Stimulated activated CD8-positive, alpha-beta memory T cell treated with anti-CD3 and anti-CD28 coated beads, Interleukin-7, amount 100 ng/mL, for 1 hour (primary cell): Measurements from ENCODE around the gene URM1.
"Not testable (repeated sequence)": the region's sequence is repeated elsewhere in the genome, so short reads cannot be mapped to it uniquely, and the experiment has no call there.

Experiments used
- DNase-seq, 2 donors: peaks; one replicate each; pipeline ENCODE4 v3.0.0-alpha.2; 2020; ENCODE audit warnings: low read depth in 2 of 2

URM1 gene

DNA sequence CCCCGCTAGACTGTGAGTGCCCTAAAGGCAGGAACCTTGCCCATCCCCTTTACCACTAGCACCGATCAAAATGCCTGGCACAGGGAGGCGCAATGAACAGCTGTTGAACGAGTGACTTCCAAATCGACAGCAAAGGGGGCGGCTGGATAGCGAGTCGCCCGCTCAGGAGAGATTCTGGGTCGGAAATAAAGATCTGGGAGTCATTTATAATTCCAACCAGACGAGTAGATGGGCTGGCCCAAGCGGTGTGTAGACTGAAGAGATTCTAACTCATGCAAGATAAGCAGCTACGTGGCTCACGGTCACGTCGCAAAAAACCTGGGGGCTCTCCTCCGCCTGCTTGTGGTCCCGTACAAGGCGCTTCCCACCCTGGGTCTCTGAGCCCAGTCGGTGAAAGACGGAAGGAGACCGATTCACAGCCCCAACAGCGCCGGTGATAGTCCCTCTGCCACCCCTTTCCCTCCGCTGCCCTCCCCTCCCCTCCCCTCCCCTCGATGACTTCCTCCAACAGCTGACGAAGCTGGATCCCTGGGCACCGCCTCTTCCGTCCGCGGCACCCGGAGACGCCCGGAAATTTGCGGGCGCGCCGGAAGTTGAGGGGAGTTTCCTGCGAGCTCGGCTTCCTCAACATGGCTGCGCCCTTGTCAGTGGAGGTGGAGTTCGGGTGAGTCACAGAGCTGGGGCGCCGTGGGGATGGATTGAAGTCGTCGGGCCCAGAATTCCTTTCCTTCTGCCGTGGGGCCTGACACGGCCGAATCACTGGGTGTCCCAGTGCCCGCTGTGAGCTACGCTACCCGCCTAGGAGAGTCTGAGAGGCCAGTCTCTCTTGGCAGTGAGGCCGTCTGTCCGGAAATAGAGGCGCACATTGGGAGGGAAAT, at the start of gene URM1:
URM1 (plus strand) TSS at position 623 of the 878 bp plus-strand sequence; CDS start at position 630, 7 bp downstream.
- peak; percentile 90 to 91 for DNase-seq

DNA sequence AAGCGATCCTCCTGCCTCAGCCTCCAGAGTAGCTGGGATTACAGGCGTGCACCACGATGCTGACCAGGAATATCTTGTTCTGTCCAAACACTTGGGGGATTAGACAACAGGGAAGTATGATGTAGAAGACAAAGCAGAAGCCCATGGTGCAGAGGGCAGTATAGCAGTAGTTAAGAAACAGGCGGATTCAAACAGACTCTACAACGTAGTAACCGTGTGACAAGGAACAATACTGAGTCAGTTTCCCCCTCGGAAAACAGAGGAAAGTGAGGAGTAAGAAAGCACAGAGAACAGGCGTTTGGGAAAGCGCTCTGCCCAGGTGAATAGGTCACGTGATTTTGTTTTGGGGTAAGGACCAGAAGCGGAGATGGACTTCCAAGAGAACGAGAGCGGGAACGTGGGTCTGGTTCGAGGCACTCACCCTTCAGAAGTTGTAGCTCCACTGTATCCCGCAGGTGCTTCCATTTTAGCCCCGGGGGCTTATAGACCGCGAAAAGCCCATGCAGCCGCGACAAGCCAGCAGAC, 49.2 kb upstream of the URM1 start:
- DNase-seq, result no peak

DNA sequence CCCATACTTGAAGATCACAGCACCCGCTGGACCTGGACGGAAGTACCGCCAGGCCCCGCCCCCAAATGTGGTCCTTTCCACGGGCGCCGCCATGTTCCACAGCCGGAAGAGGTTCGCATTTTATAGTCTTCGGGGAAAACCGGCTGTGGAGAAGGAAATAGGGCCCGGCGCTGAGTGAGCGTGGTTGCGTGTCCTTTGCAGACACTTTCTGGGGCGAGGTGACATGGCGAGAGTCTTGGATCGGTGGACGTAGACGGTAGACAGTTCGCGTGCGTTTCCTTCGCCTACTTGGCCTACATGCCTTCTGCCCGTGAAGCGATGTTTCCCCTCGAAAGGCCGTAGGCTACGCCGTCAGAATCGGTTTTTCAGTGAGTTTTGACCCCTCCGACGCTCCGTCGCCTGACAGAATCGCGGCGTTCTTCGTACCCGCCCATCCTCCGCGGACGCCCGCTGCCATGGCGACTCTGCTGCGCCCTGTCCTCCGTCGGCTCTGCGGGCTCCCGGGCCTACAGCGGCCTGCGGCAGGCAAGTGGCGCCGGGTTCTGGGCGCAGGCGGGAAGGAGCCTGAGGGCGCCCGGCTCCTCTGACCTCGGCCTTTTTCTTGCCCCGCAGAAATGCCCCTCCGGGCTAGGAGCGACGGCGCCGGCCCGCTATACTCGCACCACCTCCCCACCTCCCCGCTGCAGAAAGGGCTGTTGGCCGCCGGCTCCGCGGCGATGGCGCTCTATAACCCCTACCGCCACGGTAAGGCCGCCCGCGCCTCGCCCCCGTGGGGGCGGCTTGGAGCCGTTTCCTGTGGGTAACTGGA, 48.6 kb upstream of the URM1 start, which contains the start of the genes COQ4 and TRUB2:
COQ4 (plus strand) TSS at position 436 of the 808 bp plus-strand sequence; CDS start at position 456, 20 bp downstream.
TRUB2 (minus strand) TSS at position 44 of the 808 bp plus-strand sequence; CDS start at position 5, 39 bp downstream.
- DNase-seq, result peak; percentile 77 to 81

DNA sequence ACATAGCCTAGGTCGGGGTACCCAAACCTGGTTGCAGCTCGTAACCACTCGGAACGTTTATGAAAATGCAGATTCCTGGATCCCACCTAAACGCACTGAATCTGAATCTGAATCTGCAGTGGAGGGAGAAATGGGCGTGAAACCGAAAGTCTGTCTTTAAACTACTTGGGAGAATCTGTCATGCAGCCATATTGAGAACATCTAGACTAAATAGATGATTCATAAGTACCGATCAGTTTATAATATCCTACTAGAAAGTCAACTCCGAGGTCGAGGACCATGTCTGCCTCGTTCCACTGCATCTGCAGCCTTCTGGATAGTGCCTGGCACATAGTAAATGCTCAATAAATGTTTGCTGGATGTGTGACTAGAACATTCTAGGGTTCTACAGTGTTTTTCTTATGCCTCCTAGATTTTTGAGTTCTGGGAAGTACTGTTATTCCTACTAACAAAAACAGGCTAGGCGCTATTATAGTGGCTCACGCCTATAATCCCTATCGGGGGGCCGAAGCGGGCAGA, 47.9 kb upstream of the URM1 start:
- DNase-seq, result no peak

DNA sequence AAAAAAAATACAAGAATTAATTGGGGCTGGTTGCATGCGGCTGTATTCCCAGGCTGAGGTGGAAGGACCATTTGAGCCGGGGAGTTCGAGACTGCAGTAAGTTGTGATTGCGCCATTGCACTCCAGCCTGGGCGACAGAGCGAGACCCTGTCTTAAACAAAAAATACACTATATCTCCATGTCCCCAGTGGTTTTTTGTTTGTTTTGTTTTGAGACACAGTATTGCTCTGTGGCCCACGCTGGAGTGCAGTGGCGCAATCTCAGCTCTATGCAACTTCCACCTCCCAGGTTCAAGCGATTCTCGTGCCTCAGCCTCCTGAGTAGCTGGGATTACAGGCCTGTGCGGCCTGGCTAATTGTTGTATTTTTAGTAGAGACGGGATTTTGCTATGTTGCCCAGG, 47.4 kb upstream of the URM1 start:
- no peak for DNase-seq

DNA sequence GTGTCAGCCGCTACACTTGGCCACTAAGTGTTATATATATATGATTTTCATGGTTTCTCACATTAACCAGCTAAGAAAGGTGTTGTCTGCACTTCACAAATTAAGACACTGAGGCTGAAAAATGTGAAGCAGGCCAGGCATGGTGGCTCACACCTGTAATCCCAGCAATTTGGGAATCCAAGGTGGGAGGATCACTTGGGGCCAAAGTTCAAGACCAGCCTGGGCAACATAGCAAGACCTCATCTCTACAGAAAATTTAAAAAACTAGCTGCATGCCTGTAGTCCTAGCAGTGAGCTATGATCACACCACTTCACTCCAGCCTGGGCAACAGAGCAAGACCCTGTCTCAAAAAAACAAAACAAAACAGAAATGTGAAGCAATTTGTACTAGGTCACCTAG, 46.8 kb upstream of the URM1 start:
- DNase-seq, result no peak

DNA sequence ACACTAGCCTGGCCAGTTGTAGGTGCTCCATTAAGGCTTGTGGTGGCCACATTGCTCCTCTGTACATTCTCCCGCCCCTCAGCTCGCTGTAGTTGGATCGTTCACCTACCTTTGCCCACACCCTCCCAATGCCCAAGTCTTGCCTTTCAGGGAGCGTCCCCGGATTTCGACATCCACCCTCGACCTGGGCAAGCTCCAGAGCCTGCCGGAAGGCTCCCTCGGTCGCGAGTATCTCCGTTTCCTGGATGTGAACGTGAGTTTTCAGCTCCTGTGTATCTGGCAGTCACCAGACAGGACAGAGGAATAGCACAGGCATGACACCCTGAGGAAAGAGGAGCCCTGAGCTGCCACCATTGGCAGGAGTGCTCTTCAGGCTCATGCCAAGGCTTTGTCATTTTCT, 45.5 kb upstream of the URM1 start:
- no peak for DNase-seq

DNA sequence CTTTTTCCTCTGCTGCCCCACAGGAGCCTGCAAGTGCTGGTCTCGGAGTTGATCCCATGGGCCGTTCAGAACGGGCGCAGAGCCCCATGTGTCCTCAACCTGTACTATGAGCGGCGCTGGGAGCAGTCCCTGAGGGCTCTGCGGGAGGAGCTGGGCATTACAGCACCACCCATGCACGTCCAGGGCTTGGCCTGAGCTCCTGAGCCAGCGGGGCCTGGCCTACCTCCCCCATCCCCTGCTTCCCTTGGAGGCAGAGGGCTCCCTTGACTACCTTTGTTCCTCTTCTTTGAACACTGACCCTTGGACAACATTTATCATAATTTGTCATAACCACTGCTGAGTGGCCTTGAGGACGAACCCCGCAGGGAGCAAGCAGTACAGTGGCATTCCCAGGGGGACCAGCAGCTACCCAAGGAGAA, 37.7 kb upstream of the URM1 start:
- no peak for DNase-seq

DNA sequence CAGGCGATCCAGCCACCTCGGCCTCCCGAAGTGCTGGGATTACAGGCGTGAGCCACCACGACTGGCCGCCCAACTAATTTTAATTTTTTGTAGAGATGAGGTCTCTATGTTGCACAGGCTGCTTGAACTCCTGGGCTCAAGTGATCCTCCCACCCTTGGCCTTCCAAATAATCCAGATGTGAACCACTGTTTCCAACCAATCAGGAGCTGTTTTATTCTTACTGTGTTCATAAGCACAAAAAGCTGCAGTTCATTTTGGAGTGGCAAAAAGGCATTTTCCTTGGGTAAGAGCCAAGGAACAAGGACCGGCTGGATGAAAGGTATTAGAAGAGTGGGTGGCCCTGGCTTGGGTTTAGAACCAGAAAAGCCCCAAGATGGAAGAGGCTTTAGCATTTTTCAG, 36.0 kb upstream of the URM1 start:
- no peak for DNase-seq

DNA sequence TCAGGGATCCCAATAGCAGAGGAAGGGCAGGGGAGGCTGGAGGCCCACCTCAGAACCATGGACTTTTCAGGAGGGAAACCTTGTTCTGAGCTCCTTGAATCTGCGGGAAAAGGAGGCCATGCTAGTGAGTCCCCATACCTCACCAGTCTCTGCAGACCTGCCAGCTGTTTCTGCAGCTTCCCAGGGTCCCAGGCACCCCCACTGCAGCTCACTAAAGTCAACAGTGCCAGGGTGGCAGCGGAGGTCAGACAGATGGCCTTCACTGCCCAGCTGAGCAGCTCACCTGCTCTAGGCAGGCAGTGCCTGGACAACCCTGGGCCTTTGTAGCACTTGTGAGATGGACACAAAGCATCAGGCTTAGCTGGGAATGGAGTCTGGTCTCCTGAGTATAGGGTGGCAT, 35.3 kb upstream of the URM1 start:
- DNase-seq, result no peak

DNA sequence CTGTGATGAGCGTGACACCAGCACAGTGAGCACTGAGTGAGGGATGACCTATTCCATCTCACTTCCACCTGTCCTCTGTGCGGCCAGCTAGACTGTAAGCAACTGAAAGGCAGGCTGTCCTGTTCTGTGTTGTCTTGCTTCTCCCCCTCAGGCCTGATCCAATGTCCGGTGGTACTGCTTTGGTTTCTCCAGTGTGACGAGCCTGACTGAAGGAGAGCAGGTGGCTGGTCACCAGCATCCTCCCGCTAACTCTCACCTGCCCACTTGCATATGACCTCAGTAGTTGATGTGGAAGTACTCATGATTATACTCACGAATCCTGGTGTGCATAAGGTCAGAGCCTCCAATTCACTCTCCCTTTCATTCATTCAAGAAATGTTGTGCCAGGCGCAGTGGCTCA, 33.2 kb upstream of the URM1 start:
- no peak for DNase-seq

DNA sequence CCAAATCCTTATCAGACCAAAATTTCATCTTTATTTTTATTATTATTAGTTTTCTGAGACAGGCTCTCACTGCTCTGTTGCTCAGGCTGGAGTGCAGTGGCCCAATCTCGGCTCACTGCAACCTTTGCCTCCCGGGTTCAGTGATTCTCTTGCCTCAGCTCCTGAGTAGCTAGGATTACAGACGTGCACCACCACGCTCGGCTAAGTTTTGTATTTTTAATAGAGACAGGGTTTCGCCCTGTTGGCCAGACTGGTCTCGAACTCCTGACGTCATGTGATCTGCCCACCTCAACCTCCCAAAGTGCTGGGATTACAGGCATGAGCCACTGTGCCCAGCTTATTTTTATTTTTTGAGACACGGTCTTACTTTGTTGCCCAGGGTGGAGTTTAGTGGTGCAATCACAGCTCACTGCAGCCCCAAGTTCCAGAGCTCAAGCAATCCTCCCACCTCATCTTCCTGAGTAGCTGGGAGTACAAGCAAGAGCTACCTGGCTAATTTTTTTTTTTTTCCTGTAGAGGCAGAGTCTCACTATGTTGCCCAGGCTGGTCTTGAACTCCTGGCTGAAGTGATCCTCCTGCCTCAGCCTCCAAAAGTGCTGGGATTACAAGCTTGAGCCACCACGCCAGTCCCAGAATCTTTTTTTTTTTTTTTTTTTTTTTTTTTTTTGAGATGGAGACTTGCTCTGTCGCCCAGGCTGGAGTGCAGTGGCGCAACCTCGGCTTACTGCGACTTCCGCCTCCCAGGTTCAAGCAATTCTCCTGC, 32.1 kb upstream of the URM1 start:
- DNase-seq, result not testable (repeated sequence)

DNA sequence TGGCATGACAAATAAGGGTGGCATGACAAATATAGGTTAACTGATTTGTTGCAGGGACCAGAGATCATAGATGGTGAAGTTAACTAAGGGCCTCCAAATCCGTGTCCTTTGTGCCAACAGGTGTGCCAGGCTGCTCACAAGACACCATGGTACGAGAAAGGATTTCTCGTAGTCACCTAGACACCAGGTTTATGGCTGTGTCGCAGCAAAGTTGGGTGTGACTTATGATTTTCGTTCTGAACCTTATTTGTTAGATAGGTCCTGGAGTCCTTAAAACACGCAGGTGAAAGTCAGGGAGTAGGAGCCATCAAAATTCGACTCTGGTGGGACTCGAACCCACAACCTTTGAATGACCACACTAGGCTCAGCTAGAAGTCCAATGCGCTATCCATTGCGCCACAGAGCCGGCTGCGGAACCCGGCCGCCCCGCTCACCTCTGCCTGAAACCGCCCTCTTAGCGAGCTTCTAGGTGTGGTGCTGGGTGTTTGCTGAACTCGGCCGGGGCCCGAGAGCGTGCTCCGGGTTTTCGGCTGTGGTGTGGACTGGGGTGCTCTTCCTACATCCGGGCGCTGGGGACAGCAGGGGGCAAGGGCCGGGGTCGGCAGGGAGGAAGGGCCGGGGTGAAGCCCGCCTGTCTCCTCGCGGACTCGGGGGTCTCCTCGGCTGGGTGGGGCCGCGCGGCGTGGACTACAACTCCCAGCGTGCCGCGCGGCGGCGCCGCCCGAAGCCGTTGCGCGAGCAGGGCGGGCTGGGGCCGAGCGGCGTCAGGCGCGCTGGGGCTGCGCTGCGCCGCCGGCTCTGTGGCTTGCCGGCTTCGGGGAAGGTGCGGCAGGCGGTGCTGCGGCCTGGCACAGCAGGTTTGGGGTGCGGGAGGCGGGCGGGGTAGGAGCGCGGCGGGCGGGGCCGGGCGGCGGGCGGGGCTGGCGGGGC, 31.1 kb upstream of the URM1 start, which contains the start of gene SLC27A4:
SLC27A4 (plus strand) TSS at position 767 of the 930 bp plus-strand sequence. CDS start 2,606 bp downstream, outside the sequence.
- peak; percentile 45 to 55 for DNase-seq

DNA sequence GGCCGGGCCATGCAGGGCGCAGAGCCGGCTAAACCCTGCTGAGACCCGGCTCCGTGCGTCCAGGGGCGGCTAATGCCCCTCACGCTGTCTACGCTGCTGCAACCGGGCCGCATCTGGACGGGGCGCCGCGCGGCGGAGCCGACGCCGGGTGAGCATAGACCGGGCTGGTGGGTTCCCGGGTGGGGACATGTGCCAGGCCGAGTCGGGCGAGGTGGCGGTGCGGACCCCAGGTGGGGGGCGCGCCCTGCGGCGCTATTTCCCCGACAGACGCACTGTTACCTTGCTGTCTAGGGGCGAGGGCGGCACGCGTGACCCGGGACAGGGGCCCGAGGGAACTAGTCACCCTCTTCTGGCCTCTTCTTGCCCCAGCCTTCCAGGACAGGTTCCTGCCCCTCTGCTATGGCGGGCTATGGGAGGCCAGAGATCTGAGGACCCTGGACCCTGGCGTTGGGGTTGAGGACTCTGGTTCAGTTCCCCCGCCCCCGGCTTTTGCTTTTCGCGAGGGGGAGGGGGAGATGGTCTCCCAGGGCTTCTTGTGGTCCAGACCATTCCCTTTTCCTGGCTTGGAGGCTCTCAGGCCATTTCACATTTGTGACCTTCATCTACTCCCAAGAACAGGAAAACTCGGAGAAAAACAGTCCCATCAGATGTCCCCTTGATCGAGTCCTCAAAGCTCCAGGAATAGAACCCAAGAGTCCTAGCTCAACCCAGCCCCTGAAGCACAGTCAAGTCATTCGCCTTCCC, 30.3 kb upstream of the URM1 start:
- no peak for DNase-seq

DNA sequence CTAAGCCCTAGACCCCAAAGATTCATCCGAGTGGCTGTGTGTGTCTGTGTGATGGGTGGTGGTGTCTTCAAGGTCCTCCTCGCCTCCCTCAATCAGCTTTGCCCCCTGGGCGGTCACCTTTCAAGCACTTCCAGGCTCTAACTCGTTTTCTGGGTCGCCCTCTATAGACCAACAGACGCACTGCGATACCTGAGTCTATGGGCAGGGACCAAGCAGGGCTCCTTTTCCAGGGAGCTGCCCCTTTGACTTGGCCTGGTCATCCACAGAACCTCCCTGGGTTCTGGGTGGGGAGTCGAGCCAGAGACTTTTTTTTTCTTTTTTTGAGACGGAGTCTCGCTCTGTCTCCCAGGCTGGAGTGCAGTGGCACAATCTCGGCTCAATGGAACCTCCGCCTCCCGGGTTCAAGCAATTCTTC, 29.7 kb upstream of the URM1 start:
- peak; percentile 27 to 35 for DNase-seq

DNA sequence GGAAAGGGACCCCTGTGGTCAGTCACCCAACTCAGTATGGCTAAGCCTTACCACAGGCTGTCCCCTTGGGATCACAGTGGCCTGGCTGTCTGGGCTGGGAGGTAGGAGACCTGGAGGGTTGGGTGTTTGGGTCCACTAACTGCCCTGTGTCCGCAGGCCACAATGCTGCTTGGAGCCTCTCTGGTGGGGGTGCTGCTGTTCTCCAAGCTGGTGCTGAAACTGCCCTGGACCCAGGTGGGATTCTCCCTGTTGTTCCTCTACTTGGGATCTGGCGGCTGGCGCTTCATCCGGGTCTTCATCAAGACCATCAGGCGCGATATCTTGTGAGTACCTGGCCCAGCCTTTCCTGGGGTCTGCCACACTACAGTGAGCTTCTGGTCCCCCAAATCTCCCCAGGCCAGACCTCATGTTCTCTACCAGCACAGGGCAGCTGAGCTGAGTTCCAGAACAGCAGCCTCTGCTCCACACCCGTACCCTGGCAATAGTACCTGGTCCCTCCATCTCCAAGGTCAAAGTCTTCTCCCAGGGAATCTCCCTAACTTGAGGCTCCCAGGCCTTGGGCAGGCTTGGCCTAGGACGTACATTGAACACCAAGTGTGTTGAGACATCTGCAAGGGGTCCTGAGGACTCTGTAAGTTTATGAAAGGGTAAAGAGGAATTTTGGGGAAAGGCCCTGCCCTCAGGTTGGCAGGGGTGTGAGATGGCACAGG, 28.0 kb upstream of the URM1 start:
- DNase-seq, result no peak

DNA sequence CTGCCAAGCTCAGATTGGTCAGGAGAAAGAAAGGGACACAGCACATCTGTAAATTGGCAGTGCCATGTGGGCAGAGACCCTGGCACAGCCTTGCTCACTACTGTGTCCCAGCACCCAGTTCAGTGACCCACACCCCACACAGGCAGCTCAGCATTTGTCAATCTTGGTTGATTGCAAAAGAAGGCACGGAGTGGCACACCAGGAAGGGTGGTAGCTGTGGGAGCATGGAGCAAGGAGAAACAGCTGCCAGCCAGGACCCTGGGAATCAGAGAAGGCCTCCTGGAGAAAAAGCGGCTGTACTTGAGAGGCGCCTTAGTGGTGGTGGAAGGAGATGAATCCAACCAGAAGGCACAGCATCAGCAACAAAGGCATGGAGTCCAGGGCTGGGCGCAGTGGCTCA, 27.3 kb upstream of the URM1 start:
- no peak for DNase-seq

DNA sequence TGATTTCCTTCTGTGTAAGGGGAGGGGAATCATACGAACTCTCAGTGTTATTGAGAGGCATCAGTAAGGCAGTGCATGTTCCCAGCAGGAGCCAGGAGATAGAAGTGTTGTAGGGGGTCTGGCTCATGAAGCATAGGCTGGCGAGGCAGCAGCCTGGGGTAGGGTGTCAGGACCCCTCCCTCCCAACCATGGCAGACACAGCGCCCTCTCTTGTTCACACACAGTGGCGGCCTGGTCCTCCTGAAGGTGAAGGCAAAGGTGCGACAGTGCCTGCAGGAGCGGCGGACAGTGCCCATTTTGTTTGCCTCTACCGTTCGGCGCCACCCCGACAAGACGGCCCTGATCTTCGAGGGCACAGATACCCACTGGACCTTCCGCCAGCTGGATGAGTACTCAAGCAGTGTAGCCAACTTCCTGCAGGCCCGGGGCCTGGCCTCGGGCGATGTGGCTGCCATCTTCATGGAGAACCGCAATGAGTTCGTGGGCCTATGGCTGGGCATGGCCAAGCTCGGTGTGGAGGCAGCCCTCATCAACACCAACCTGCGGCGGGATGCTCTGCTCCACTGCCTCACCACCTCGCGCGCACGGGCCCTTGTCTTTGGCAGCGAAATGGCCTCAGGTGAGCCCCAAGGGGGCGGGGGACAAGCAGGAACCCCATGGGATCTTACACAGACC, 26.1 kb upstream of the URM1 start:
- no peak for DNase-seq
